ENCODE measurements around the gene ZNF497.

The ZNF497 gene

DNA sequence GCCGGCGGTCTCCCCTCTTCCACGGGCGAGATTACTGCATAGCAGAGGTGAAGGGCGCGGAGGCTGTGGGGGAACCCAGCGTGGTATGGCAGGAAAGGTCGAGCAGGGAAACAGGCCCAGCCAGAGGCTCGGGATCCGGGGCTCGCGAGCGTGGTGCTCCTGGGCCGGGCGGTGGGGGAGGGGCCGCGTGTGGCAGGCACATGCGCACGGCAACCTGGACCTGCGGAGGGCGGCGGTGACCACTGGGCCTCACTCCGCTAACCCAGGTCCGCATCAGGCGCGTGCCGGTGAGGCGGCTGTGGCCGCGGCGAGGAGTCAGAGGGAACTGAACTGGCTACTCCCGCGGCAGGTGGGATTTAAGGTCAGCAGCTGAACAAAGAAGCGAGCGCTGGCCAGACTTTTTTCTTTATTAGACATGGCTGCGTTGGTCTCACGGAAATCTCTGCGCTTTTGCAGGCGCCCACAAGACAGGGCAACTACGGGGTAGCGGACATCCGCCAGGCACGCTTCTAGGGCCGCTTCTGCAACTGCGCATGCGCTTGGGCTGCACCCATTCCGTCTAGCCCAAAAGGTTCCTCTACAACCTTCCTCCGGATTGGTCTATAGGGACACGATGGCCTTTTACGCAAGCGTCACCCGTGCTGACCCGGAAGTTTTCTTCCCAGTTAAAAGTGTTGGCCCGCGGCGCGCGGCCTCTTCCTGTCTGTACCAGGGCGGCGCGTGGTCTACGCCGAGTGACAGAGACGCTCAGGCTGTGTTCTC lies 24.2 kb upstream of the ZNF497 start, which contains the start of gene RPS5:
Gene RPS5, plus strand, starts transcription at position 694 of the 762 bp plus-strand sequence. CDS start 869 bp downstream, outside the sequence.
- Histone ChIP-seq H3K9me2 (replicated peaks; ENCODE audit: insufficient read depth, low read length) (no peaks in the 10 kb centered on the region), H3K27ac (ENCODE audit: low read depth, low read length) (peak within 1 kb of the TSS; percentile 92), H3K36me3 (ENCODE audit: low read length) (peaks cover 16% of the 10 kb centered on the region), H4K20me1 (ENCODE audit: low read depth, low read length) (peaks cover 21% of the 10 kb centered on the region), H3K9ac (ENCODE audit: low read length) (peak within 1 kb of the TSS; percentile 98), H3K79me2 (ENCODE audit: insufficient read depth, low read length) (peaks cover 45% of the 10 kb centered on the region), H3K27me3 (ENCODE audit: low read length) (no peaks in the 10 kb centered on the region), H2AFZ (ENCODE audit: low read depth, low read length, severe bottlenecking) (no peak within 1 kb of the TSS), H3F3A (ENCODE audit: insufficient read depth) (peaks cover 13% of the 10 kb centered on the region), H3K9me3 (ENCODE audit: insufficient read depth, low read length) (no peaks in the 10 kb centered on the region), H3K4me3 (ENCODE audit: insufficient read depth, low read length, poor library complexity, severe bottlenecking) (peak within 1 kb of the TSS; percentile 99), H3K4me2 (ENCODE audit: low read depth, low read length, poor library complexity, severe bottlenecking) (peak within 1 kb of the TSS; percentile 87)
- TF ChIP-seq, protein P1, sequence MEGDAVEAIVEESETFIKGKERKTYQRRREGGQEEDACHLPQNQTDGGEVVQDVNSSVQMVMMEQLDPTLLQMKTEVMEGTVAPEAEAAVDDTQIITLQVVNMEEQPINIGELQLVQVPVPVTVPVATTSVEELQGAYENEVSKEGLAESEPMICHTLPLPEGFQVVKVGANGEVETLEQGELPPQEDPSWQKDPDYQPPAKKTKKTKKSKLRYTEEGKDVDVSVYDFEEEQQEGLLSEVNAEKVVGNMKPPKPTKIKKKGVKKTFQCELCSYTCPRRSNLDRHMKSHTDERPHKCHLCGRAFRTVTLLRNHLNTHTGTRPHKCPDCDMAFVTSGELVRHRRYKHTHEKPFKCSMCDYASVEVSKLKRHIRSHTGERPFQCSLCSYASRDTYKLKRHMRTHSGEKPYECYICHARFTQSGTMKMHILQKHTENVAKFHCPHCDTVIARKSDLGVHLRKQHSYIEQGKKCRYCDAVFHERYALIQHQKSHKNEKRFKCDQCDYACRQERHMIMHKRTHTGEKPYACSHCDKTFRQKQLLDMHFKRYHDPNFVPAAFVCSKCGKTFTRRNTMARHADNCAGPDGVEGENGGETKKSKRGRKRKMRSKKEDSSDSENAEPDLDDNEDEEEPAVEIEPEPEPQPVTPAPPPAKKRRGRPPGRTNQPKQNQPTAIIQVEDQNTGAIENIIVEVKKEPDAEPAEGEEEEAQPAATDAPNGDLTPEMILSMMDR (IDR thresholded peaks at IDR 0.05; ENCODE audit: insufficient read depth, low read length, poor library complexity, severe bottlenecking): no peak
- no peak for TF ChIP-seq EZH2phosphoT487 (conservative IDR thresholded peaks at IDR 0.05; ENCODE audit: low read length)

DNA sequence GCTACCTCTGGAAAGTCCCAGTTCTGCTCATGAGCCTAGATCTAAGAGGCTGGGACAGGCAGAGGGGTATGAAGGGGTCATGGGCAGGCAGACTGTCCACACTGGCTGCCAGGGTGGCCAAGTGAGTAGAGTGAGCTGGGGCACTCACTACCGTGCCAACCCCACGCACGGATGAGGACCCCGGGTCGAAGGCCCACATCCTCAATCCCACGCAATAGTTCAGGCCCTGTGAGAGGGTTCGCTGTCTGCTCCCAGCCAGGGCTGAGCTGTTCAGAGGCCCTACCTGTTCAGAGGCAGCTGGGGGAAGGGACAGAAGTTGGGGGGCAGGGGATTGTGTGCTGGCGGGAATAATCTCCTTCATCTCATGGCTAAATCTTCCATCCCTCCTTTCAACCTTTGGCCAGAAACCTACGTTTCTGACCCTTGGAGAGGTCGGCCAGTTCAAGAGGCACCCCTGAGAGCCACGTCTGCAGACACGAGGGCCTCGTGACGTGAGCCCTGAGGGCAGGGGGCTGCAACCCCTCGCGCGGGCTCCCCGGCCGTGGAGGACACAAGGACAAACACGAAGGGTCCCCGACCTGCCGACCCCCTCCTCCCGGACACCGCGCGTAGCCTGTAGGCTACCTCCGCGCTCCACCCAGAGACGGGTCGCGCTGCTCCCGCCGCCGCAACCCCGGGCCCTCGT lies 23.5 kb upstream of the ZNF497 start:
- H2AFZ ChIP-seq (ENCODE audit: low read depth, low read length, severe bottlenecking): no peak overlapping the region
- H3K4me3 ChIP-seq (ENCODE audit: insufficient read depth, low read length, poor library complexity, severe bottlenecking): peak overlapping the region; percentile 78
- peaks cover 39% of the 10 kb centered on the region for H3K79me2 ChIP-seq (ENCODE audit: insufficient read depth, low read length)
- H3F3A ChIP-seq (ENCODE audit: insufficient read depth): peaks cover 17% of the 10 kb centered on the region
- H3K9me3 ChIP-seq (ENCODE audit: insufficient read depth, low read length): no peaks in the 10 kb centered on the region
- H3K4me2 ChIP-seq (ENCODE audit: low read depth, low read length, poor library complexity, severe bottlenecking): peak overlapping the region; percentile 68
- no peaks in the 10 kb centered on the region for H3K27me3 ChIP-seq (ENCODE audit: low read length)
- no peaks in the 10 kb centered on the region for H3K9me2 ChIP-seq (replicated peaks; ENCODE audit: insufficient read depth, low read length)
- TF ChIP-seq, protein P1 (IDR thresholded peaks at IDR 0.05; ENCODE audit: insufficient read depth, low read length, poor library complexity, severe bottlenecking): no peak
- TF ChIP-seq EZH2phosphoT487 (conservative IDR thresholded peaks at IDR 0.05; ENCODE audit: low read length): no peak
- peak overlapping the region; percentile 98 for H3K9ac ChIP-seq (ENCODE audit: low read length)
- peak overlapping the region; percentile 92 for H3K27ac ChIP-seq (ENCODE audit: low read depth, low read length)
- H3K36me3 ChIP-seq (ENCODE audit: low read length): peaks cover 16% of the 10 kb centered on the region
- peaks cover 21% of the 10 kb centered on the region for H4K20me1 ChIP-seq (ENCODE audit: low read depth, low read length)

DNA sequence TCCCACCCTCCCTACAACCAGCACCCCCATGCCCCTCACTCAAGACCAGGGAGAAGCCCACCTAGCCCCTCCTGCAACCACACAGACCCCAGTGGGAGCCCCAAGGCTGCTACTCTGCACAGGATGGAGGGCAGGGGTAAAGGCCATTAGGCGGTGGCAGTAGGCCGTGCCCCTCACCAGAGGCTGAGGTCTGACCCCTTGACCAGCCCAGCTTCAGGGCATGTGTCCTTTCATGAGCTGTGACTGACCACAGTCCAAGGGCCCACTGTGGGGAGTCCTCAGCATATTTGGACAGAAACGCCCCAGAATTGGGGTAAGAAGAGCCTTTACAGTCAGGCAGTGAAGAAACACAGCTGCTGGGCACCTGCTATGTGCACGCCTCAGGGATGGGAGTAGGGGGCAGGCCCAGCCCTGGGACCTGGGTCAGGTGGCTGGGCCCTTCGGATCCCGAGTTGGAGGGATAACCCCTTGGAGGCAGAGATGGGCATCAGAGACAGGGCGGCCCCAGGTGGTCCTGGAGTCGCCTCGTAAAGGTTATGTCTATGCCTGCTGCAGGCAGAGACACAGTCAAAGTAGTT lies 22.9 kb upstream of the ZNF497 start:
- TF ChIP-seq, protein P1 (IDR thresholded peaks at IDR 0.05; ENCODE audit: insufficient read depth, low read length, poor library complexity, severe bottlenecking): no peak
- no peak for TF ChIP-seq EZH2phosphoT487 (conservative IDR thresholded peaks at IDR 0.05; ENCODE audit: low read length)
- Histone ChIP-seq H3K4me2 (ENCODE audit: low read depth, low read length, poor library complexity, severe bottlenecking) (peak overlapping the region; percentile 68), H3K9me2 (replicated peaks; ENCODE audit: insufficient read depth, low read length) (no peaks in the 10 kb centered on the region), H3K79me2 (ENCODE audit: insufficient read depth, low read length) (peaks cover 33% of the 10 kb centered on the region), H4K20me1 (ENCODE audit: low read depth, low read length) (peaks cover 15% of the 10 kb centered on the region), H3K9ac (ENCODE audit: low read length) (peak overlapping the region; percentile 98), H3K9me3 (ENCODE audit: insufficient read depth, low read length) (no peaks in the 10 kb centered on the region), H3K27ac (ENCODE audit: low read depth, low read length) (peak overlapping the region; percentile 92), H3K27me3 (ENCODE audit: low read length) (no peaks in the 10 kb centered on the region), H3F3A (ENCODE audit: insufficient read depth) (peaks cover 17% of the 10 kb centered on the region), H3K4me3 (ENCODE audit: insufficient read depth, low read length, poor library complexity, severe bottlenecking) (peak overlapping the region; percentile 78), H3K36me3 (ENCODE audit: low read length) (peaks cover 10% of the 10 kb centered on the region), H2AFZ (ENCODE audit: low read depth, low read length, severe bottlenecking) (no peak overlapping the region)

Data from SU-DHL-6 (cell line).